HG03135 (cell line): ENCODE data around the gene ABCG1.

ENCODE experiments used
- ATAC-seq: cut with Tn5 transposase; IDR thresholded peaks from one replicate; pipeline ENCODE4 v1.9.1; 2021; ENCODE audit warnings: mild to moderate bottlenecking, moderate library complexity; ENCODE audit not compliant: unreplicated experiment

Gene ABCG1

GRCh38 chr21:42250422-42251403, 31.8 kb downstream of the ABCG1 start:
- ATAC-seq: no peak

- ATAC-seq: no peak
Observed at GRCh38 chr21:42251654-42252324, 32.8 kb downstream of the ABCG1 start.

- no peak for ATAC-seq
Observed at GRCh38 chr21:42252325-42252654, 33.4 kb downstream of the ABCG1 start.

DNA sequence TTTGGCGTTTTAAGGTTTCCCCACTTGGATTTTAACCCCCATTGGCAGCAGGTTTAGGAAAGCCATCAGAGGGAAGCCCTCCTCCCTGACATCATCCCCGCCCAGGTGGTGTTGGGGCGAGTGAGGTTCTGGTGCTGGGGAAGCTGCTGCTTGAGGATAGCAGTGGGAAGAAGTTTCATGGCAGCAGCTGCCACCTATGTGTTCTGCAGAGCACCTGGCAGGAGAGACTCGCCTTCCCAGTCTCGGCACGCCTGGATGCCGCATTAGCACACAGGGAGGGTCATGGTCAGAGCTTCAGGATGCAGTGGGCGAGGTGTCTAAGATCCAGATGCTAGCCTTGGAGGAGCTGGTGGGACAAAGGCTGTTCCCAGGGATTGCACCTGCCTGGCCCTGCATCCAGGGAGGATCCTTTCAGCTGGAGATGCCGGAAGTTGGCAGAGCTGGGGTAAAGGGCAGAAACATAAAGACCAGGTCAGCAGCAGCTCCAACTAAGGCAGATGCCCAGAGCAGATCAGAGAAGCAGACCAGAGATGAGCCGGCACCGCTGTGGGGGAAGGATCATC, 33.9 kb downstream of the ABCG1 start:
- no peak for ATAC-seq

DNA sequence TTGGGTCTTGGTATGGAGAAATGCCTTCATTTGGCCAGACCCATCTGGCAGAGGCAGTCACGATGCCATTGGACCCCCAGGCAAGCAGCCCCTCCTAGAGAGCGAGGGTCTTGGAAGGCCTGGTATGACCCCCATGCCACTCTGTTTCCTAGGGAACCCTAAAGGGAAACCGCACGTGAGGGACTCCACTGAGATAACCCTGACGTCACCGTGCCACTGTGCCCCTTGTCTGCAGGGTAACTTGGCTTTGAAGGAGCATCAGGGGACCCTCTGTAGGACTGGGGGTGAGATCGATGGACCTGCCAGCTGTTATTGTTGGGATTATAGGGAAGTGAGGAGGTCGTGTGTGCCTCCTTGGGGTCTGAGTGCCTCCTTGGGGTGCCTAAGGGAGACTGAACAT, 34.5 kb downstream of the ABCG1 start:
- ATAC-seq: no peak

GRCh38 chr21:42254083-42254482, 35.1 kb downstream of the ABCG1 start:
- ATAC-seq: no peak

- ATAC-seq: no peak
Observed at GRCh38 chr21:42254651-42255601, 36.0 kb downstream of the ABCG1 start.

- ATAC-seq: no peak
Observed at GRCh38 chr21:42255825-42256224, 36.9 kb downstream of the ABCG1 start.

- ATAC-seq: no peak
Observed at GRCh38 chr21:42256316-42256715, 37.4 kb downstream of the ABCG1 start.

DNA sequence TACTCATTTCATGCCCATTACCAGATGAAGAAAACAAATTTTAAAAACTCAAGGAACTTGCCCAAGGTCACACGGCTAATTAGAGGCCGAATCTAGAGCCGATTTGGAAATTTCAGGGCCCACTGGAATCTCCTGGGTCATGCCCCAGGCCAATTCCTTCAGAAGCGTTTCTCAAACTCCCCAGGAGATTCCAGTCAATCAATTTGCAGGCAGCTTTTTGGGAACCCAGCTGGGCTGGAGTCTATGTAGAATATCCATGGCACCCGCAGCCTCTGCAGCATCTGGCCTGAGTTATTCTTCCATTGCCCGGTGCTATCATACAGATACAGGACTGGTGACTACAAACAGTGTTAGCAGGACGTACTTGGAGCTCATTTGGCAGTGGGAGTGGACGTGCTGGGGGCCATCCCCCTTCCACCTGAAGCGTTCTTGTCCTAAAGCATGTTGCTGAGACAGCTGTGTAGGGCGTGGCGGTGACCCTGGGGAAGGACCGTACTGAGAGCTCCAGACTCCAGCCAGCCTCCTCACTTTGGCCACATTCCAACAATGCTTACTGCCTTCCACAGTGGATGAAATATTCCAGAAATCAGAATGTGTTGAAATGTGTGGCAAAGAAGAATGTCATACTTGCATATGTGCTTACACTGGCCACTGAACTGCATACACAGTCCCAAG, 38.3 kb downstream of the ABCG1 start:
- no peak for ATAC-seq

DNA sequence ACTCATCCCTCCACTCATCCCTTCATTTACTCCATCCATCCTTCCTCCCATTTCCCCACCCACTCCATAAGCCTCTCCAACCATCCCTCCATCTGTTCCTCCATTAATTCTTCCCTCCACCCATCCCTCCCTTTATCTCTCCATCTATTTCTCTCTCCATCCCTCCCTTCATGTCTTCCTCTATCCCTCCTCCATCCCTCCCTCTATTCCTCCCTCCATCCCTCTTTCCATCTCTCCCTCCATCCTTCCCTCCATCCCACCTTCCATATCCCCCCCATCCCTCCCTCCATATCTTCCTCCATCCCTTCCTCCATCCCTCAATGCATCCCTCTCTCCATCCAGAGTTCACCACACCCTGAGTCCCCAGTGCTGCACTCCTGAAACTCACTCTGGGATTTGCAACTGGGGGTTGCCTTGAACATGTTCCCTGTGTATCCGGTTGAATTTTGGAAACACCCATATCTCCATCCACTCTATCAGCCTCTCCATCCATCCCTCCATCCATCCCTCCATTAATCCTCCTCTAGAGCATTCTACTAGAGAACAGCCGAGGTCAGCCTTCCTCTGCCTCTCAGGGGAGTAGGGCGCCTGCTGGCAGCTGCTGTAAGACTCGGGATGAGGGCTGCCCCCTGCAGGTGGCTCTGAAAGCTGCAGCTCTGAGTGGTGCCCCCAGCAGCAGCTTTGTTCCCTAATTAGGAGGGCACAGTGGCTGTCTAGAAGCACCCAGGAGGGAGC, 39.4 kb downstream of the ABCG1 start:
- ATAC-seq: no peak

DNA sequence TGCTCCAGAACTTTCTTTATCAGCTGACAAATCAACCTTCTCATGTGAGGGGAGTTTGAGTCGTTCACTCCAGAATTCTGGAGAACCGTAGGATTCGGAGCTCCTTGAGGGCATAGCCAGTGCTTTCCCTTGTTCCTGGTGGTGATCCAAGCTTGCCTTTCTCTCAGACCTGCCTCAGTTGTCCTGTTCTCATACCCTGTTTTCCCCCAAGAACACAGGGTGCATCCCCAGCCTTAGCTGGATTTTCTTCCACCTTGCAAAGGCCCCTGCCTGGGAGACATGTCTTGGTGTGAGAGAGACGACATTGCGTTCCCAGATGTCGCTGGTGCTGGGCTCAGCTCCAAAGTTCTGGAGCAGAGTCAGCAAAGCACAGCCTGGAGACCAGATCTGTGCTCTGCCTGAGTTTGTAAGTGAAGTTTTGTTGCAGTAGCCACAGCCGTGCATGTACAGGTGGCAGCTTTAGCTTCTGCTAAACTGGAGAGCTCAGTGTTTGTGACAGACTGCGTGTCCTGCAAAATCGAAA, 40.0 kb downstream of the ABCG1 start:
- no peak for ATAC-seq

- ATAC-seq: no peak
Observed at GRCh38 chr21:42260121-42260520, 41.2 kb downstream of the ABCG1 start.

- no peak for ATAC-seq
Observed at GRCh38 chr21:42261829-42262200, 42.9 kb downstream of the ABCG1 start.

- ATAC-seq: no peak
Observed at GRCh38 chr21:42262831-42263231, 43.9 kb downstream of the ABCG1 start.

DNA sequence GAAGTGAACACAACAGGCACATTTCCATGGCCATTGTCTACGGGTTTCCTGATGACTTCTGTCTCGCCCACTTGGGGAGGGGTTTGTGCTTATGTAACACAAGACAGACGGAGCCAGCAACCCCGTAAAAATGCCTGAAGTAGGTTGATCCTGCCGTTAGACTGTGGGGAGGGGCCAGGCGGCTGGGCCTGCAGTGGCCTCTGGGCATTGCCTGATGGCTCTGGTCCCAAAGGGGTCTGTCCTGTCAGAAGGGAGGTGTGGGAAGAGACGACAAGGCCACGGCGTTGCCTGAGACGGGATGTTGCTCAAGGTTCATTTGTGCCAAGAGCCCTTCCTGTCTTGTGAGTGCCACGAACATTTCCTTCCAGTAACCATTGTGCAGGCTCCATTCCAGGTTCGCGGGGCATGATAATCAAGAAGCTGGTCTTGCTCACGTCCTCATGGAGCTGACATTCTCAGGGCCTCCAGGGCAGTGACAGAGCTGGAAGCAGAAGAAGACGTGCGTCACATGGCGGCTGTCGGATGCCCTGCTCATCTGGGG, 44.7 kb downstream of the ABCG1 start:
- no peak for ATAC-seq

GRCh38 chr21:42264245-42265195, 45.6 kb downstream of the ABCG1 start:
- ATAC-seq: no peak

GRCh38 chr21:42265231-42265812, 46.4 kb downstream of the ABCG1 start:
- ATAC-seq: no peak
